ENCODE data around the gene TMEM267. TPM values are rescaled to one million over a fixed set of nuclear protein-coding genes. Genes with fewer than 3 reads are reported as not detected.
A peak's percentile ranks its signal among the peaks of the same experiment; 100 is the strongest.

Gene TMEM267, protein sequence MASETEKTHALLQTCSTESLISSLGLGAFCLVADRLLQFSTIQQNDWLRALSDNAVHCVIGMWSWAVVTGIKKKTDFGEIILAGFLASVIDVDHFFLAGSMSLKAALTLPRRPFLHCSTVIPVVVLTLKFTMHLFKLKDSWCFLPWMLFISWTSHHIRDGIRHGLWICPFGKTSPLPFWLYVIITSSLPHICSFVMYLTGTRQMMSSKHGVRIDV
- total RNA-seq (10 to 100 TPM in 3 of 7 donors, 1 to 10 TPM in 4; 7.6 to 23.0 (median 9.8) TPM), polyA plus RNA-seq (1 to 10 TPM; 6.3 to 6.9 TPM)
- long read RNA-seq, donor 1, transcript TMEM267-201 (3 exons, 2,338 nt), result major isoform, 28 of 53 reads
- long read RNA-seq, donor 1, partial matches to known transcripts, result 1 of 53 reads
- long read RNA-seq, donor 1, other reads (novel, unspliced or antisense), result 20 of 53 reads
- long read RNA-seq, donor 2, transcript TMEM267-201 (3 exons, 2,338 nt), result major isoform, 9 of 10 reads
- long read RNA-seq, donor 2, partial matches to known transcripts, result 0 of 10 reads
- long read RNA-seq, donor 2, other reads (novel, unspliced or antisense), result 0 of 10 reads
- long read RNA-seq, donor 3, transcript TMEM267-201 (3 exons, 2,338 nt), result major isoform, 17 of 31 reads
- long read RNA-seq, donor 3, partial matches to known transcripts, result 2 of 31 reads
- long read RNA-seq, donor 3, other reads (novel, unspliced or antisense), result 12 of 31 reads

DNA sequence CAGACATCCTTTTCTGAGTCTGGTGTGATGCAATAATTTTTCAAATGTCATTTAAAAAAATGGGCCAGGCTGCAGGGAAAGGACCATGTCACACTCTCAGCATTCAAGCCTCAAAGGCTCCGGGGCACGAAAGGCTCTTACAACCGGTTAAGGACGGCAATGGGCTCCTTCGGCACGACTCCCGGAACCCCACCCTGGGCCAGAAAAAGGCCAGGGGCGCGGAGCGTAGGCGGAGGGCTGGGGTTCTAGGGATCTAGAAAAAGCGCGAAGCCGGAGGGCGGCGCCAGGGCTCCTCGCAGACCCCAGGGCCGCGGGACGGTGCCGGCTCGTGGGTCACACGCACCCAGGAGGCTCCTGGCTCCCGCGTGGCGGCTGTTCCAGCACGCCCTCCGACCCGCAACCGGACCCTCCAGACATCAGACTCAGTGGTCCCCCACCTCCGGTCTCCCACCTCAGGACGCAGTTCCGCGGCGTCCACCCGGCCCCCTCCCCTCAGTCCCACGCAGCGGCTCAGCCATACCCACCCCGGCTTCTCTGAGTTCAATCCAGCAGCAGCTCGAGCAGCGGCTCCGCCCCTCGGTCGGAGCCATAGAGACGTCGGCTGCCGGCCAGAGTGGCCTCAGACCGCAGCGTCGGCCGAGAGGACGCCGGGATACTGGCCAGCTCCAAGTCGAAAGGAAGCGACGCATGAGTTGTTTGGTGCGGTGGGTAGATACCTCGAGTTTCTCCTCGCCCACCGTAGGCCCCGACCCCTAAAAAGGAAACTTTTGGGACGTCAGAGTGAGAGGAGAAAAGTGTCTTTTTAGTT is at the start of gene TMEM267:
TSS of gene TMEM267 (minus strand) at position 568 of the 808 bp plus-strand sequence. CDS start 29,896 bp downstream, outside the sequence.
- H3K36me3 ChIP-seq, result no peaks in the 10 kb centered on the region
- H3K4me3 ChIP-seq, result peak within 1 kb of the TSS; percentile 83
- peak within 1 kb of the TSS; percentile 88 to 94 for H3K27ac ChIP-seq
- no peaks in the 10 kb centered on the region for H3K27me3 ChIP-seq
- intact Hi-C loops (cut with DNase I), result loop anchor here in 1 of 4 donors (5.0 to 10.0 kb wide), 2 partner anchors 74 to 669 kb away; partner anchors contain the start of genes PAIP1 and SELENOP
- peak; percentile 92 to 95 (median 93) for DNase-seq
- WGBS, 3 donors, result 0% methylated on average over 62 of the region's 62 CpGs
- no peaks in the 10 kb centered on the region for H3K9me3 ChIP-seq
- H3K4me1 ChIP-seq (ENCODE audit: insufficient read depth), result peaks cover 3% of the 10 kb centered on the region
- TF ChIP-seq POLR2A (IDR thresholded peaks at IDR 0.05), result peak; percentile 87
- no peak for TF ChIP-seq CTCF (IDR thresholded peaks at IDR 0.05)

DNA sequence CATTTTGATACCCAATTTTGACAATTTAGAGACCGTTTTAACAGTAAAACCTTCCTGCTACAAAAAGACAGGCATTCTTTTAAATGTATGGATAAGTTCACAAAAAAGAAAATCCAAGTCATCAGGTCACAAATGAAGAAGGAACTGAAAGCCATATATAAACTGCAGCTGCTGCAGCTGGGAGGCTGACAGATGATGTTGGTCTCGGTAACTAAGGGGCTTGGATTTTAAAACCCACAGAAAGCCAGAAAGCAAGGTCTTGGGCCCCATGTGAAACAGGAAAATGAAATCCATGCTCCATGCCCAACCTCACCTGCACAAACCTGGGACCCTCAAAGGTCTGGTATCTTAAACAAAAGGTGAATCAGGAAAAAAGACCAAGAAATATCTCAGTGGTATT is 47.0 kb upstream of the TMEM267 start:
- no peak overlapping the region for H3K27ac ChIP-seq
- TF ChIP-seq EP300 (IDR thresholded peaks at IDR 0.05), result no peak
- no peak for TF ChIP-seq POLR2A (IDR thresholded peaks at IDR 0.05)
- TF ChIP-seq CTCF (IDR thresholded peaks at IDR 0.05), result no peak
- H3K4me3 ChIP-seq, result no peak overlapping the region
- H3K9me3 ChIP-seq, result no peaks in the 10 kb centered on the region
- no peaks in the 10 kb centered on the region for H3K4me1 ChIP-seq (ENCODE audit: insufficient read depth)
- intact Hi-C loops (cut with DNase I), result no loop called here
- WGBS, 3 donors, result 92 to 95% (median 95%) methylated on average over 2 of the region's 2 CpGs
- DNase-seq, result no peak
- H3K27me3 ChIP-seq, result no peaks in the 10 kb centered on the region
- H3K36me3 ChIP-seq, result no peaks in the 10 kb centered on the region

DNA sequence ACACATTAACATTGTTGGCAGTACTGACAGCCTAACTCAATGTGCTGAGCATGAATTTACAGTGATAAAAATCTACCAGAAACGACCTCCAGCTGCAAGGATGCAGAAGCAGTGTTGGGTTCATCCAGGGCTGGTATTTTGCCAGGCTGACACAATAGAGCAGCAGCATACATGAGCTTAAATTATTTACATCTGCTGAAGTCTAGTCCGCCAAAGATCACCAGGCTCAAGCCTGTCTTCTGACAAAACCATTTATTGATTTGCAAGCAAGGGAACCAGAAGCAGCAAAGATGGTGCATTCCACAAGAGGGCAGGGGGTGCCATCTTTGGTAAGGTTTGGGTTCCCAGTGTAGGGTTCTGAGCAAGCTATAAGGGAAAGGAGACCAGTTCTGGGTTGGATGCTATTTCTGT is 40.0 kb upstream of the TMEM267 start:
- H3K27me3 ChIP-seq, result no peaks in the 10 kb centered on the region
- no peaks in the 10 kb centered on the region for H3K36me3 ChIP-seq
- no peaks in the 10 kb centered on the region for H3K4me1 ChIP-seq (ENCODE audit: insufficient read depth)
- no peak overlapping the region for H3K4me3 ChIP-seq
- TF ChIP-seq EP300 (IDR thresholded peaks at IDR 0.05) (no peak), POLR2A (IDR thresholded peaks at IDR 0.05) (no peak), CTCF (IDR thresholded peaks at IDR 0.05) (no peak)
- 65 to 71% (median 70%) methylated on average over 2 of the region's 2 CpGs for WGBS, 3 donors
- intact Hi-C loops (cut with DNase I), result no loop called here
- no peaks in the 10 kb centered on the region for H3K9me3 ChIP-seq
- no peak overlapping the region for H3K27ac ChIP-seq
- DNase-seq, result no peak

- WGBS, 3 donors, result 89 to 92% (median 90%) methylated on average over 1 of the region's 1 CpG
- TF ChIP-seq POLR2A (IDR thresholded peaks at IDR 0.05) (no peak), CTCF (IDR thresholded peaks at IDR 0.05) (no peak), EP300 (IDR thresholded peaks at IDR 0.05) (no peak)
Observed at GRCh38 chr5:43520615-43521014, 37.0 kb upstream of the TMEM267 start.

More at GRCh38 chr5:43520615-43521014, 37.0 kb upstream of the TMEM267 start:
- Histone ChIP-seq H3K4me3 (no peak overlapping the region), H3K36me3 (no peaks in the 10 kb centered on the region), H3K4me1 (ENCODE audit: insufficient read depth) (peaks cover 1% of the 10 kb centered on the region), H3K9me3 (no peaks in the 10 kb centered on the region), H3K27me3 (no peaks in the 10 kb centered on the region), H3K27ac (no peak overlapping the region)
- intact Hi-C loops (cut with DNase I), result no loop called here
- no peak for DNase-seq

Measured in ovary (tissue), 10 donors.